Neuronal stem cell (in vitro differentiated cells): ENCODE data around the gene NPHP1.
"Not testable (repeated sequence)": the region's sequence is repeated elsewhere in the genome, so short reads cannot be mapped to it uniquely, and the experiment has no call there.

Source experiments
- DNase-seq: peaks from one replicate; pipeline ENCODE4 v3.0.0-alpha.2; 2013; ENCODE audit warnings: low spot score
- H2AFZ ChIP-seq: one replicate; pipeline ENCODE4 v1.6.1; 2013; ENCODE audit warnings: mild to moderate bottlenecking, low read length, inconsistent platforms
- H2AK5ac ChIP-seq: 2 replicates; pipeline ENCODE4 v1.6.1; 2013; ENCODE audit warnings: low read depth, mild to moderate bottlenecking, inconsistent platforms, low read length, moderate library complexity, mixed read lengths
- H2BK120ac ChIP-seq: 2 replicates; pipeline ENCODE4 v1.6.1; 2013; ENCODE audit warnings: low read depth, mild to moderate bottlenecking, inconsistent platforms, low read length, moderate library complexity, mixed read lengths
- H2BK12ac ChIP-seq: one replicate; pipeline ENCODE4 v1.6.1; 2013; ENCODE audit warnings: low read length, inconsistent platforms
- H2BK15ac ChIP-seq: 2 replicates; pipeline ENCODE4 v1.6.1; 2013; ENCODE audit warnings: mild to moderate bottlenecking, low read length, inconsistent platforms, mixed read lengths
- H2BK5ac ChIP-seq: one replicate; pipeline ENCODE4 v1.6.1; 2013; ENCODE audit warnings: inconsistent platforms, mild to moderate bottlenecking, low read length, moderate library complexity
- H3K14ac ChIP-seq: one replicate; pipeline ENCODE4 v1.6.1; 2013; ENCODE audit warnings: low read length, inconsistent platforms
- H3K18ac ChIP-seq: 2 replicates; pipeline ENCODE4 v1.6.1; 2013; ENCODE audit warnings: low read length, inconsistent platforms
- H3K23ac ChIP-seq: 2 replicates; pipeline ENCODE4 v1.6.1; 2013; ENCODE audit warnings: low read depth, mild to moderate bottlenecking, mixed read lengths, low read length, inconsistent platforms; ENCODE audit not compliant: poor library complexity
- H3K27ac ChIP-seq: replicated peaks from 3 replicates; pipeline ENCODE4 v1.5.1; 2013; ENCODE audit warnings: low read length, inconsistent platforms
- H3K27me3 ChIP-seq, 3 experiments: 2 replicates each; pipeline ENCODE4 v1.6.1; 2013; ENCODE audit warnings: low read length in 3 of 3, mild to moderate bottlenecking in 2 of 3, inconsistent platforms in 1 of 3, low read depth in 1 of 3, mixed read lengths in 1 of 3, moderate library complexity in 1 of 3; ENCODE audit not compliant: control insufficient read depth in 3 of 3, insufficient read depth in 3 of 3
- H3K36me3 ChIP-seq, 2 donors: replicated peaks in 1 of 2; 2 replicates each; pipeline ENCODE4 v1.6.1; 2013; ENCODE audit warnings: low read length in 2 of 2; ENCODE audit not compliant: control insufficient read depth in 2 of 2, insufficient read depth in 2 of 2
- H3K4ac ChIP-seq: 2 replicates; pipeline ENCODE4 v1.6.1; 2013; ENCODE audit warnings: inconsistent platforms, mild to moderate bottlenecking, low read length, moderate library complexity
- H3K4me1 ChIP-seq, 2 donors: 1 replicate in 1 of 2; 2 replicates in 1 of 2; pipeline ENCODE4 v1.6.1; 2013; ENCODE audit warnings: low read length in 2 of 2, low read depth in 1 of 2; ENCODE audit not compliant: control insufficient read depth in 2 of 2, insufficient read depth in 1 of 2
- H3K4me2 ChIP-seq: one replicate; pipeline ENCODE4 v1.6.1; 2013; ENCODE audit warnings: mild to moderate bottlenecking, low read length, inconsistent platforms; ENCODE audit not compliant: insufficient read depth, poor library complexity, severe bottlenecking
- H3K4me3 ChIP-seq, 2 donors: 2 replicates each; pipeline ENCODE4 v1.5.1; 2013; ENCODE audit warnings: low read length in 2 of 2, mild to moderate bottlenecking in 2 of 2, inconsistent platforms in 1 of 2, moderate library complexity in 1 of 2
- H3K79me1 ChIP-seq: one replicate; pipeline ENCODE4 v1.6.1; 2013; ENCODE audit warnings: low read depth, mild to moderate bottlenecking, inconsistent platforms, low read length, moderate library complexity
- H3K9ac ChIP-seq: one replicate; pipeline ENCODE4 v1.6.1; 2013; ENCODE audit warnings: mild to moderate bottlenecking, low read depth, low read length, inconsistent platforms; ENCODE audit not compliant: poor library complexity
- H3K9me3 ChIP-seq, 2 donors: replicated peaks in 1 of 2; 2 replicates each; pipeline versions ENCODE3 to v1.6.1; 2013; ENCODE audit warnings: low read length in 2 of 2, mild to moderate bottlenecking in 2 of 2, inconsistent platforms in 1 of 2, low read depth in 1 of 2, mixed read lengths in 1 of 2, moderate library complexity in 1 of 2; ENCODE audit not compliant: control insufficient read depth in 2 of 2, insufficient read depth in 1 of 2
- H4K8ac ChIP-seq: one replicate; pipeline ENCODE4 v1.6.1; 2013; ENCODE audit warnings: low read depth, mild to moderate bottlenecking, inconsistent platforms, low read length, moderate library complexity
- H4K91ac ChIP-seq: one replicate; pipeline ENCODE4 v1.6.1; 2013; ENCODE audit warnings: low read length, low read depth, mild to moderate bottlenecking, inconsistent platforms; ENCODE audit not compliant: poor library complexity
- WGBS, 2 donors: extraction: QIAGEN DNeasy Blood & Tissue Kit; methylation state at CpG; one replicate each; pipeline ENCODE4 v1.1.7; 2013; ENCODE audit warnings: missing lambda C conversion rate in 2 of 2, mixed read lengths in 1 of 2; ENCODE audit not compliant: insufficient read length in 2 of 2, insufficient replicate concordance in 1 of 2; ENCODE audit errors: extremely low coverage in 2 of 2; 5-methylcytosine and 5-hydroxymethylcytosine counted together

NPHP1 gene

GRCh38 chr2:110115291-110116032, 89.4 kb downstream of the NPHP1 start, which contains the start of gene MALL:
MALL (minus strand) TSS chr2:110115822; CDS start chr2:110115792, 30 bp downstream.
- no CpG with 5 or more reads among the region's 62 CpGs for WGBS, 2 donors
- H4K91ac ChIP-seq = no peak within 1 kb of the TSS

DNA sequence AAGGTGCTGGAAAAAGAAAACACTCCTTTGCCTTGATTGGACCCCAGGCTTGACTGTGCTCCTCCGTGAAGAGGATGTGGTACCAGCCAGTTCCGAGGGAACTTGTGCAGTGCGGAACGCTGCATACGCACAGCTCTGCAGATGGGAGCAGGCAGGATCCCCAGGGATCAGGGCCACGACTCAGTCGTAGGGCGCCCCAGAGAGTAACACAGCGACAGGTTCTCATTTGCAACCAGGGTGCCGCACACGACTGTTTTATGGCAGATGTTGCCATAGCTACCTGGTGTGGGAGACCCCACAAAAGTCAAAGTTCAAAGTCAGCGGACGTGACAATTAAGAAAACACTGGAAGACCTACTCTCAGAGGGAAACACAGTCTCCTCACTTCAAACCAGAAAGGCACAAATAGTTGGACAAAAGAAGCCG, 90.0 kb downstream of the NPHP1 start:
- no peak overlapping the region for H2BK15ac ChIP-seq
- H3K18ac ChIP-seq = no peak overlapping the region
- H4K8ac ChIP-seq = no peak overlapping the region
- H3K4me3 ChIP-seq = no peak overlapping the region
- peaks cover 3 to 60% (median 24%) of the 10 kb centered on the region in 3 experiments for H3K27me3 ChIP-seq
- H3K4me2 ChIP-seq = peak overlapping the region; percentile 59
- peak overlapping the region; percentile 76 for H2AFZ ChIP-seq
- H4K91ac ChIP-seq = no peak overlapping the region
- no peak overlapping the region for H3K4ac ChIP-seq
- no peaks in the 10 kb centered on the region for H3K79me1 ChIP-seq
- H3K27ac ChIP-seq = no peak overlapping the region
- H2AK5ac ChIP-seq = no peak overlapping the region
- no peak overlapping the region for H2BK120ac ChIP-seq
- H3K36me3 ChIP-seq = no peaks in the 10 kb centered on the region
- H3K4me1 ChIP-seq = peaks cover 4 to 8% of the 10 kb centered on the region in 2 donors
- DNase-seq = no peak
- H3K14ac ChIP-seq = no peak overlapping the region
- H3K23ac ChIP-seq = no peak overlapping the region
- no peak overlapping the region for H2BK5ac ChIP-seq
- H2BK12ac ChIP-seq = no peak overlapping the region
- WGBS, 2 donors = no CpG with 5 or more reads among the region's 14 CpGs
- no peaks in the 10 kb centered on the region for H3K9me3 ChIP-seq
- H3K9ac ChIP-seq = no peak overlapping the region

More at GRCh38 chr2:110115291-110116032, 89.4 kb downstream of the NPHP1 start, which contains the start of gene MALL:
- Histone ChIP-seq H3K27ac (no peak within 1 kb of the TSS), H3K18ac (peak within 1 kb of the TSS; percentile 69), H2BK12ac (no peak within 1 kb of the TSS), H3K9ac (peak within 1 kb of the TSS; percentile 51), H3K27me3 (peaks cover 3 to 64% (median 24%) of the 10 kb centered on the region in 3 experiments), H3K4me2 (peak within 1 kb of the TSS; percentile 59), H3K4me3 (peak within 1 kb of the TSS in 1 of 2 donors; percentile 62), H3K4me1 (peaks cover 4 to 8% of the 10 kb centered on the region in 2 donors), H2BK5ac (no peak within 1 kb of the TSS), H4K8ac (no peak within 1 kb of the TSS), H2BK120ac (no peak within 1 kb of the TSS), H3K79me1 (no peaks in the 10 kb centered on the region), H2BK15ac (peak within 1 kb of the TSS; percentile 24), H3K4ac (no peak within 1 kb of the TSS), H3K36me3 (no peaks in the 10 kb centered on the region), H2AFZ (peak within 1 kb of the TSS; percentile 76), H3K23ac (peak within 1 kb of the TSS; percentile 53), H2AK5ac (no peak within 1 kb of the TSS), H3K9me3 (no peaks in the 10 kb centered on the region), H3K14ac (peak within 1 kb of the TSS; percentile 59)
- DNase-seq = no peak

DNA sequence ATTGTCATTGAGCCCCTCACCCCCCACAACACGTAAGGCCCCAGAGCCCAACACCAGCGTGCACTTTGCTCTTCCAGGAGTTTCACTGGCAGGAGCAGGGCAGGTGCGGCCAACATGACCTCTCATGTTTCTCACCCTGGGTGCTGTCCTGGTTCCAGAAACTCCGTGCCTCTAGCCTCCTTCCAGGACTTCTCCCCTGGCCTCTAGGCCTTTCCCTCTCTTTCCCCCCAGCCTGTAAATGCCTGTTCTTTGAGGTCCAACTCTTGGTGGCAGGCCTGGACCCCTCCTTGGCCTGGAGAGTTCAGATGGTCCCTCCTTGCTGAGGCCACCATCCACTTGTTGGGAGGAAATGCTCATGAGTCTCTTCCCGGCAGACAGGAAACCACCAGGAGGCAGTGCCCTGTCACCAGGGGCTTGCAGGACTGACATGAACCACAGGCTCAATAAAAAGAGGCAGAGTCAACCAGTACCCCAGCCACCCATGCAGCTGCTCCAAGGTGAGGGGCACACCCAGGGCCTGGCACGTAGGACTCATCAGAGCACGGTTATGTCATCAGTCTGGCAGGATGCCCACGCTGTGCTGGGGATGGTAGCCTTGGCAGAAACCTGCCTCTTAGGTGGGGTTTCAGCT, 90.7 kb downstream of the NPHP1 start:
- H2AK5ac ChIP-seq = peak overlapping the region; percentile 49
- H3K23ac ChIP-seq = peak overlapping the region; percentile 34

DNA sequence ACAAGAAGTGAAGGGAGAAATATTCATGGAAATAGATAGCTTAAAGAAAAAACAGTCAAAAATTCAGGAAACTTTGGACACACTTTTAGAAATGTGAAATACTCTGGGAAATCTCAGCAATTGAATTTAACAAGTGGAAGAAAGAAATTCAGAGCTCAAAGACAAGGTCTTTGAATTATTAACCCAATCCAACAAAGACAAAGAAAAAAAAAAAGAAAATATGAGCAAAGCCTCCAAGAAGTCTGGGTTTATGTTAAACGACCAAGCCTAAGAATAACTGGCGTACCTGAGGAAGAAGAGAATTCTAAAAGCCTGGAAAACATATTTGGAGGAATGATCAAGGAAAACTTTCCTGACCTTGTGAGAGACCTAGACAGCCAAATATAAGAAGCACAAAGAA, 96.5 kb downstream of the NPHP1 start:
- H2AFZ ChIP-seq, H2AK5ac ChIP-seq, H2BK12ac ChIP-seq, H3K36me3 ChIP-seq, H3K23ac ChIP-seq, H2BK15ac ChIP-seq, H4K8ac ChIP-seq, H3K9ac ChIP-seq, H3K4me3 ChIP-seq, H3K14ac ChIP-seq, H3K4me1 ChIP-seq, H2BK5ac ChIP-seq, H3K79me1 ChIP-seq, H4K91ac ChIP-seq, H3K27ac ChIP-seq, H2BK120ac ChIP-seq, H3K4me2 ChIP-seq, H3K18ac ChIP-seq, H3K4ac ChIP-seq, H3K9me3 ChIP-seq, DNase-seq: not testable (repeated sequence)
- no CpG with 5 or more reads among the region's 2 CpGs for WGBS, 2 donors
- peaks cover 0 to 11% (median 0%) of the 10 kb centered on the region in 3 experiments for H3K27me3 ChIP-seq

More for the DNA sequence above, 90.7 kb downstream of the NPHP1 start:
- Histone ChIP-seq H2AFZ (no peak overlapping the region), H3K27ac (no peak overlapping the region), H3K36me3 (no peaks in the 10 kb centered on the region), H3K9ac (no peak overlapping the region), H4K8ac (no peak overlapping the region), H2BK12ac (no peak overlapping the region), H3K14ac (no peak overlapping the region), H2BK15ac (no peak overlapping the region), H3K18ac (no peak overlapping the region), H4K91ac (no peak overlapping the region), H3K4me1 (peaks cover 4 to 8% of the 10 kb centered on the region in 2 donors), H3K27me3 (peaks cover 3 to 54% (median 24%) of the 10 kb centered on the region in 3 experiments), H3K4me2 (no peak overlapping the region), H2BK5ac (no peak overlapping the region), H2BK120ac (no peak overlapping the region), H3K79me1 (no peaks in the 10 kb centered on the region), H3K4ac (no peak overlapping the region), H3K9me3 (no peaks in the 10 kb centered on the region), H3K4me3 (no peak overlapping the region)
- no peak for DNase-seq
- WGBS, 2 donors = no CpG with 5 or more reads among the region's 8 CpGs
